Activated T-cell treated with anti-CD3 and anti-CD28 coated beads, Interleukin-2, amount 50 U/mL, for 4 hours (primary cell): Measurements from ENCODE around the gene CXCR1. TPM values are rescaled to one million over a fixed set of nuclear protein-coding genes. Genes with fewer than 3 reads are reported as not detected.
"Not testable (repeated sequence)": the region's sequence is repeated elsewhere in the genome, so short reads cannot be mapped to it uniquely, and the experiment has no call there.

Experiments
- ATAC-seq, 2 donors: fragments of 200-7000 bp; cut with Tn5 transposase; one replicate each; pipeline ENCODE4 v1.10.0; 2021
- DNase-seq: peaks from one replicate; pipeline ENCODE4 v3.0.0-alpha.2; 2020
- H3K27me3 Mint-ChIP-seq: one replicate; pipeline ENCODE4 v1.8.0; 2021; ENCODE audit warnings: low read depth, mixed read lengths
- H3K36me3 Mint-ChIP-seq: one replicate; pipeline ENCODE4 v1.8.0; 2022; ENCODE audit warnings: mixed read lengths; ENCODE audit not compliant: insufficient read depth
- H3K4me1 Mint-ChIP-seq: one replicate; pipeline ENCODE4 v1.8.0; 2021; ENCODE audit warnings: low read depth, mixed read lengths
- H3K4me3 Mint-ChIP-seq: one replicate; pipeline ENCODE4 v1.8.0; 2021; ENCODE audit warnings: mild to moderate bottlenecking, moderate library complexity, mixed read lengths
- H3K9me3 Mint-ChIP-seq: one replicate; pipeline ENCODE4 v1.8.0; 2021; ENCODE audit warnings: mixed read lengths
- total RNA-seq, 3 donors: library from RNA; stranded (reverse); gene quantifications; one replicate each; pipeline ENCODE4 v1.2.1, GENCODE V29; 2021

CXCR1 gene
- total RNA-seq, 3 donors from 2014 or later, result not detected

DNA sequence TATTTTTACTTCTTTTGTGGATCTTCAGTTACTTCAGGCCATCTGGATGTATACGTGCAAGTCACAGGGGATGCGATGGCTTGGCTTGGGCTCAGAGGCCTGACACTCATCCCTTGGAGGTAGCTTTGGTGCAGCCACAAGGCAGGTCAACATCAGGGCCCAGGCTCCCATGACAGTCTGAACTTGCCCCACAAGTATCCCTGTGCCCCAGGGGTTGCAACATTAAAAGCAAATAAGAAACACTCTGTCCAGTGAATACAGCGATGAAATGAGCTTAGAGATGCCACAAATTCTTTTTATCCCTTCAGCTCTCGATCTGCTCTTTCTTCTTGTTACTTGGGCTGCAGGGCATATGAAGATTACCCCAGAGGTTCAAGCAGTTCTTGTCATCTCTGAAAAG lies 13.0 kb upstream of the CXCR1 start:
- no peaks in the 10 kb centered on the region for H3K36me3 Mint-ChIP-seq
- no peak overlapping the region for H3K4me3 Mint-ChIP-seq
- H3K9me3 Mint-ChIP-seq, result no peaks in the 10 kb centered on the region
- no peaks in the 10 kb centered on the region for H3K4me1 Mint-ChIP-seq
- H3K27me3 Mint-ChIP-seq, result peaks cover 4% of the 10 kb centered on the region
- no peak for ATAC-seq
- DNase-seq, result no peak

DNA sequence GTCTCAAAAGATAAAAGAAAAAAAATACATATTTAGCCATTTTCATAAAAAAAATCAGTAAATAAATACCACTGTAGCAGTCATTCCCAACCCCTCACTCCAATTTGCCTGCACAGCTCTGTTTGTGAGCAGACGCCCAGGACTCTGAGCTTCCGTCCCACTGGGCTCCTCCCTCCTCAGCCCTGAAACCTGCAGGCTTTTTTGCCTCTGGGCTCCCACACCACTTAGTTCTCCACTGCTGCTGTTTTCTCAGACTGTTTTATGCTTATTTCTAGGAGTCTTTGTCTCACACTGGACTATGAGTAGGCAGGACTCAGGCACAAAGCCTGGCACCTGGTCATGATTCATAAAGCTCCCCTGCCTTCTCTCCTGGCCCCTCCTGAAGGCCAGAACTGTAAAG lies 6.1 kb upstream of the CXCR1 start:
- Mint-ChIP-seq H3K4me3 (no peak overlapping the region), H3K36me3 (no peaks in the 10 kb centered on the region), H3K9me3 (no peaks in the 10 kb centered on the region), H3K27me3 (peaks cover 3% of the 10 kb centered on the region), H3K4me1 (peaks cover 12% of the 10 kb centered on the region)
- ATAC-seq (no peak), DNase-seq (no peak)

DNA sequence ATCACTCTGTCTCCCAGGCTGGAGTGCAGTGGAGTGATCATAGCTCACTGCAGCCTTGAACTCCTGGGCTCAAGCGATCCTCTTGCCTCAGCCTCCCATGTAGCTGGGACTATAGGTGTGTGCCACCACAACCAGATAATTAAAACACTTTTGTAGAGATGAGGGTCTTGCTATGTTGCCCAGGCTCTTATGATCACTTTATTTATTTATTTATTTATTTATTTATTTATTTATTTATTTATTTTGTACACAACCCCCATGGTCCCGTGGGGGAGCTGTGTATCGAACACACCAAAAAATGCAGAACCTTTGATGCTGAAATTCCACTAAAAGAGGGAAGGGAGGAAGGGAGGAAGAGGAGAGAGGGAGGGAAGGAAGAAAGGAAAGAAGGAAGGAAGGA lies 5.0 kb upstream of the CXCR1 start:
- H3K9me3 Mint-ChIP-seq, ATAC-seq, DNase-seq, H3K4me3 Mint-ChIP-seq, H3K27me3 Mint-ChIP-seq, H3K36me3 Mint-ChIP-seq: not testable (repeated sequence)
- H3K4me1 Mint-ChIP-seq, result peaks cover 23% of the 10 kb centered on the region

DNA sequence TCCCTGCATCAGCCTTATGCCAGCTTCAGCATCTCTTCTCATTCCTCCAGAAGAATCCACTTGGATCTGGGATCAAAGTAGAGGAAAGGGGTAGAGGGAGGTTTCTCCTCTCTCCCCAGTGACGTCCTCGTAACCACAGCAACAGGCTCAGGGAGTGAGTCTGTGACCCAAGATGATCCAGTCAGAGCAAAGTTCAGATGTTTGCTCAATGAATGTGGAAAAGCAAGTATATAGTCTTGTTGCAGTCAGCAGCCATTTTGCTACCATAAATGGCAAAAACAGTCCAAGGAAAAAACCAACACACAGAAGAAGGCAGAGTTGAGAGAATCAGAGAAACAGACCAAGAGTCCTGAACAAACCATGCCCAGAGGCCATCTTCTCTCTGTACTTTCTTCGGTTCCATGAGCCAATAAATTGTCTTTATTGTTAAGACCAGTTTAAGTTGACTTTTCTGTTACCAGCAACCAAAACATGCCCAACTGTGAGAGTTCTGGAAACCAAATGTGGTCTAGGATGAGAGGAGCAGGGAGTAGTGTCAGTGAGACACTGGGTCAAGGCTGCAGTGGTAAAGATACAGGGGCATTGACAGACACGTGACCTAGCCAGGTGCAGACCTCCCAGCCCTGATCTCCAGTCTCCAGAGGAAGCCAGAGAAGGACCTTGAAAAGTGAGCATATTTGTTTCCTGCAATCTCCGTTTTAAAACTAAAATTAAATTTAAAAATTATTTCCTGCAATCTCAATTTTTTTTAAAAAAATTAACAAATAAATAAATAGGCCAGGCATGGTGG lies 3.2 kb upstream of the CXCR1 start:
- no peak for ATAC-seq
- peaks cover 31% of the 10 kb centered on the region for H3K4me1 Mint-ChIP-seq

DNA sequence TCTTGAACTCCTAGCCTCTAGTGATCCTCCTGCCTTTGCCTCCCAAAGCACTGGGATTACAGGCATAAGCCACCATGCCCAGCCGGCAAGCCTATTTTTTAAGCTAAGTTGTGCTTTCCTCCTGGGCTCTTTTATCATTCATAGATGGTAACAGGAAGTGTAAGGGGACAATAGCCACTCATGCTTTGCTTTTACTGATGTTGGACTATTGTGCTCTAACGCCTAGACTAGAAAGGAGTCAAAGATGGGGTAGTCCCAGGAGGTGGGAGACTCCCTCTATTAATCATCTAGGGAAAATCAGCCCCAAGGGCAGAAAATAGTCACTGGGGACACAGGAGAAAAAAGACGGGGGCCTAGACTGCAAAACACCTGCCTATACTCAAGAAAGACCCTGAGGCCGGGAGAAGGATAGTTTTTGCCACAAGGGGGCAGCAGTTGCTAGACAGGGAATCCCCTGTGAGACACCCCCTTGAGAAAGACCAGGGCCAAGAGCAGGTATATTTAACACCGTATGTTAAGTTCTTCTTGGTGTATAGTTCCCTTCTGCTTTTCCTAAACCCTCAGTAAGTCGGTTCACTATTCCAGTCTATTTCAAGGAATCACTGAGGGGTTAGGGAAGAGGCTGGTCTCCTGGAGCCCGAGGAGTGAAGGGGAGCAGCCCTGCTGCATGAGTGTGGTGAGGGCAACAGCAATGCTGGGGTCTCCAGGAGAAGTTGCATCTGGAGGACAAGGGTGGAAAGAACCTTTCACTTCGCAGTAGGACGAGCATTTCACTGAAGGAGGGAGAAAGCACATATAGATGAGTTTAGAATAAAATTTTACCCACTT lies 2.1 kb upstream of the CXCR1 start:
- peak; percentile 72 to 76 for ATAC-seq
- Mint-ChIP-seq H3K4me3 (no peak overlapping the region), H3K27me3 (peaks cover 3% of the 10 kb centered on the region), H3K9me3 (no peaks in the 10 kb centered on the region), H3K4me1 (peaks cover 31% of the 10 kb centered on the region), H3K36me3 (no peaks in the 10 kb centered on the region)
- peak; percentile 70 for DNase-seq

More for the DNA sequence above, 3.2 kb upstream of the CXCR1 start:
- Mint-ChIP-seq H3K9me3 (no peaks in the 10 kb centered on the region), H3K4me3 (no peak overlapping the region), H3K27me3 (peaks cover 3% of the 10 kb centered on the region), H3K36me3 (no peaks in the 10 kb centered on the region)
- no peak for DNase-seq

DNA sequence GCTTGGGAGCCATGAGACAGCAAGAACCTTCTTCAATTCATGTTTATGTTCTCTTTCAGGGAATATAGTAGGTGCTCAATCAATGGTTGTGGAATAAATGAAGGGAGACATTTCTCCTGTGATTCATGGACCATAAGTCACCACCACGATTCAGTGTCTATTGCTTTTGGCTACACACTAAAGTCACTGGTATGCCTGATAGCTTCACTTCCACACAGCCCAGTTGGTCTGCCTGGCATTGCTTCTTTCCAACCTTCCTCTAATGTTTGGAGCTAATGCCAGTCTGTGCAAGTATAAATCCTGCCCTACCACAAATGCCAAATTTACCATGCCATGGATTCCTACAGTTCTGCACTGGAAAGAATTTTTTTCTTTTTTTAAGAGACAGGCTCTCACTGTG lies 1.3 kb upstream of the CXCR1 start:
- Mint-ChIP-seq H3K9me3 (no peaks in the 10 kb centered on the region), H3K36me3 (no peaks in the 10 kb centered on the region), H3K4me1 (peaks cover 31% of the 10 kb centered on the region), H3K4me3 (no peak overlapping the region), H3K27me3 (peaks cover 2% of the 10 kb centered on the region)
- ATAC-seq (no peak), DNase-seq (no peak)

DNA sequence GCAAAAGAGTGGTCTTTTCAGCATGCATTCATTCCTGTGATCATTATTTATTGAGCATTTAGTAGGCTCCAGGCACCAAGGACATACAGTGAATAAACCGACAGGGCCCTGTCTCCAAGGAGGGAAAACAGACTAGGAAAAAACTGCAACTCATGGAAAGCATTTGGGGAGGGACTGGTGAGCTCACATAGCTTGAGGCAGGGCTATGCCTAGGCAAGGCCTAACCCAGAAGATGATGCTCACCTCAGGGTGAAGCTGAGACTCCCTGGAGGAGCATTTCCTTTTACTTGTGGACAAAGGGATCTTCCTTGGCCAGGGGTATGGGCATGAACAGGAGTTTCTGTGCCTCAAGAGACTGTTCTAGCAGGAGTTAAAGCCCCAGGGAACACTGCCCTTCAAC lies 3.9 kb downstream of the CXCR1 start:
- Mint-ChIP-seq H3K4me1 (peaks cover 18% of the 10 kb centered on the region), H3K9me3 (no peaks in the 10 kb centered on the region)
- no peak for ATAC-seq

DNA sequence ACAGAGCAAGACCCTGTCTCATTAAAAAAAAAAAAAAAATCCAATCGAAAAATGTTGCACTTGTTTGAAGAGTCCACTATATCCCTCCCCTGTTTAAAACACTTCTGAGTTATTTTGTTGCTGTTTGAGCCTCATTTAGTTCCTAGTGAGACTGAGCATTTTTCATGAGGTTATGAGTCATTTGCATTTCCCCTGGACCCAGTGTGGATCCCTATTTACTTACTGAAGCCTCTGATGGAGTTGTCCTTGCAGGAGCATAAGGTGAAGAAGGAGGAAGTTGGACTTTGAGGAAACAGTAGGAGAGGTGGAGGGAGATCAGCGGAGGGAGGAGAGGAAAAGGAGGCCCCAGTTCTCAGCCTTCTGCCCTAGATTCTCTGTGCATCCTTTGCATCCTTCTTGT lies 5.1 kb downstream of the CXCR1 start:
- Mint-ChIP-seq H3K4me1 (peaks cover 7% of the 10 kb centered on the region), H3K9me3 (no peaks in the 10 kb centered on the region), H3K4me3 (no peak overlapping the region), H3K27me3 (peaks cover 3% of the 10 kb centered on the region), H3K36me3 (no peaks in the 10 kb centered on the region)
- ATAC-seq (no peak), DNase-seq (no peak)

More for the DNA sequence above, 3.9 kb downstream of the CXCR1 start:
- DNase-seq, result no peak
- H3K27me3 Mint-ChIP-seq, result peaks cover 3% of the 10 kb centered on the region
- no peak overlapping the region for H3K4me3 Mint-ChIP-seq
- no peaks in the 10 kb centered on the region for H3K36me3 Mint-ChIP-seq

DNA sequence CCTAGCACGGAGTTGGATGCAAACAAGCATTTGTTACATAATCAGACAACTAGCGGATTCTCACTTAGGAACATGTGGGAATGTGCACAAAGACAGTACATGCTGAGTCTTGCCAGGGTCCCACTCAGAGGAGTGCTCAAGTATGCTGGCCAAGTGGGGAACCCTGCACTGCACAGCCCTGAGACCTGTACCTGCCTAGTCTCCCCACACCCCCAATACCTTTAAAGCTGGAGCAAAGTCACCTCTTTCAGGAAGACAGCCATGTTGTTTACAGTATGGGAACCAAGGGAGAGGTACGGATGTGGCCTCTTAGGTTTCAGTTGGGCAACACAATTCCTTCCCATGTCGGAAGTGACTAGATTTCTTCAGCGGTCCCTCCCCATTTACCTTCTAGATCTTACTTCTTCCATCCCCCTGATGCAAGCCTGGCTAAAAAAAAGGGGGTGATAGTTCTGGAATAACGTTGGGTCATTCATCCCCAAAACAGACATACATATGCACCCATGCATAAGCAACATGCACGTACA lies 10.7 kb downstream of the CXCR1 start:
- Mint-ChIP-seq H3K4me1 (no peaks in the 10 kb centered on the region), H3K36me3 (no peaks in the 10 kb centered on the region), H3K9me3 (no peaks in the 10 kb centered on the region), H3K27me3 (peaks cover 7% of the 10 kb centered on the region), H3K4me3 (no peak overlapping the region)
- DNase-seq (no peak), ATAC-seq (no peak)

DNA sequence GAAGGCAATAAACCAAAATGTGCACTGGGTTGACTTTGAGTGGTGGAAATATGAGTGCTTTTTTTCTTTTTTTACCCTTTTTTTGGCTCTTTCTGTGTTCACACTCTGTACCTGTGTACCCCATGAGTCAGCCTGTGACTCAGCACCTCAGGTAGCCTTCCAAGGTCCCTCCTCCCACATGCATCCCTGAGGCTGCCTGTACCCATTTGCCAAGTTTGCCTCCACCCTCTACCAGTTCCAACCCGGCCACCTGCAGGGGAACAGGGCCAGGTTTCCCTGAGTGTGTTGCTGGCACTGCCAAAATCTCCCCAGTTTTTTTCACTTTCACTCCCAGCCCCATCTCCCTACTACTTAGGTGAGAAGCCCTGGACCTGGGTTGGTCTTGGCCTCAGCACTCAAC lies 14.0 kb downstream of the CXCR1 start:
- H3K4me3 Mint-ChIP-seq, result no peak overlapping the region
- H3K9me3 Mint-ChIP-seq, result no peaks in the 10 kb centered on the region
- H3K4me1 Mint-ChIP-seq, result no peaks in the 10 kb centered on the region
- H3K27me3 Mint-ChIP-seq, result peaks cover 8% of the 10 kb centered on the region
- DNase-seq (no peak), ATAC-seq (no peak)
- H3K36me3 Mint-ChIP-seq, result no peaks in the 10 kb centered on the region

DNA sequence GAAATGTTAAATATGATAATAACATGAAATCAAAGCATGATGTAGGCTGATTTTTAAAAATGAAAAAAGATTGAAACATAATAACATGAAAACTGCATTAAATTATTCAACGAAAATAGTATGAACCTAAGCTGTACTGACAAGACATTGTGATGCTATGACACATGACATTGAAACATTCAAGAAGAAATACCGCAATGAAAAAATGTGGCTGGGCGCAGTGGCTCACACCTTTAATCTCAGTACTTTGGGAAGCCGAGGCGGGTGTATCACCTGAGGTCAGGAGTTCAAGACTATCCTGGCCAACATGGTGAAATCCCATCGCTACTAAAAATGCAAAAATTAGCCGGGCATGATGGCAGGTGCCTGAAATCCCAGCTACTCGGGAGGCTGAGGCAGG lies 14.6 kb downstream of the CXCR1 start:
- H3K4me1 Mint-ChIP-seq, result no peaks in the 10 kb centered on the region
- ATAC-seq (no peak), DNase-seq (no peak)
- H3K9me3 Mint-ChIP-seq, result no peaks in the 10 kb centered on the region
- no peak overlapping the region for H3K4me3 Mint-ChIP-seq
- no peaks in the 10 kb centered on the region for H3K36me3 Mint-ChIP-seq
- H3K27me3 Mint-ChIP-seq, result peaks cover 8% of the 10 kb centered on the region

DNA sequence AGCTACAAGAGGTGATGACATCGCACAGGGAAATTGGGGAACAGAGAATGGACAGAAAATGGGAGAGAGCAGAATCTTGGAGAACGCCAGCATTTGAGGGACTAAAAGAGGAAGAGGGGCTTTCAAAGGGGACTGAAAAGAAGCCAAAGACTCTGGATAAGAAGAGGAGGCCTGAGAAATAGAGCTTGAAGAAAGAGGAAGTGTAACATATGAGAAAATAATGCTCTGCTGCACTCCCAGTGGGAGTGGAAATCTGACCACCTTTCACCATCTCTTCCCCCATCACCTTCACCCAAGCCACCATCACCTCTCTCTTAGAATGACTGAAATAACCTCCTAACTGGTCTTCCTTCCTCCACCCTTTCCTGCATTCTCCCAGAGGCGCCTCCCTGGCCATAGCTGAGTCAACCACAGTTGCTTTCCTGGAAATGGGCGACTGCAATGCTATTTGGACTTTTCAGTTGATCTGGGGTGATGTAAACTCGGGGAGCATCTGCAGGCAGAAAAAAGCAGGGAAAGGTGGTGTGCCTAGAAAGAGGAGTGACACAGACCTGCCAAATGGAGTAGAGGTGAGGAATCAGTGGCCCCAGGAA lies 16.8 kb downstream of the CXCR1 start:
- DNase-seq (no peak), ATAC-seq (no peak)
- Mint-ChIP-seq H3K9me3 (no peaks in the 10 kb centered on the region), H3K4me1 (no peaks in the 10 kb centered on the region), H3K4me3 (no peak overlapping the region), H3K27me3 (peaks cover 4% of the 10 kb centered on the region), H3K36me3 (no peaks in the 10 kb centered on the region)

DNA sequence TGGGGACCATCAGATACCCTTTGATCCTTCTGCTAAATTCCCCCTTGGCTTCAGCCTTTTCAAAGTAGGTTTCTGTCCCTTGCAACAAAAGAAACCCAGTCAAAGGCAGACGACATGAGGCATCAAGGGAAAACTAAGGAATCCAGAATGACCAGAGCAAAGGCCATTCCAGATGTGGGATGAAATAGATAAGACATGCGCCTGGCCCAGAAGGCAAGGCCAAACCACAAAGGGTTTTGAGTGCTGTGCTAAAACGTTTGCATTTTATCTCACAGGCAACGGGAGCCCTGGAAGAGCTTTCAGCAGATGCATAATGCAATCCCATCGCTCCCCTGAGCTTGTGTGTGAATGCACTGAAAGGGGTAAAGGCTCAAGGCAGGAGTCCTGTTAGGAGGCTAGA lies 17.7 kb downstream of the CXCR1 start:
- H3K36me3 Mint-ChIP-seq, result no peaks in the 10 kb centered on the region
- H3K9me3 Mint-ChIP-seq, result no peaks in the 10 kb centered on the region
- ATAC-seq (no peak), DNase-seq (no peak)
- H3K4me3 Mint-ChIP-seq, result no peak overlapping the region
- no peaks in the 10 kb centered on the region for H3K4me1 Mint-ChIP-seq
- peaks cover 4% of the 10 kb centered on the region for H3K27me3 Mint-ChIP-seq

DNA sequence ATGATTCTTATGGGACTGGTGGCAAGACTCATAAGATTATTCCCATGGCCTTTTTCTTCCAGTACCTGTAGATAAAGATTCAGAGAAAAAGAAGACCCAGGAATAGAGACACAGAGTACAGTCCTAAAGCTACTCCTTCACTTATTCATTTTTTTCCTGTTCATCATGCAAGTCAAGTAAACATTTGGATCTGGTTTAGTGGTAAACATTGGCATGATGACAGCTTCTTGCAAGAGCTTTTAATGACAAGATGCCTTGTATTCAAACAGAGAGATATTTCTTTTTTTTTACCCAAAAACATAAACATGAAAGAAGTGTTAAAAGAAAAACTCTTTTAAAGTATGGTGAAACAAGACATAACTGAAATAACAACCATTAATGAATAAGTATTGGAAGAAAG lies 20.7 kb downstream of the CXCR1 start:
- no peak overlapping the region for H3K4me3 Mint-ChIP-seq
- no peaks in the 10 kb centered on the region for H3K4me1 Mint-ChIP-seq
- no peaks in the 10 kb centered on the region for H3K9me3 Mint-ChIP-seq
- no peak for ATAC-seq
- DNase-seq, result no peak
- H3K27me3 Mint-ChIP-seq, result peaks cover 8% of the 10 kb centered on the region
- no peaks in the 10 kb centered on the region for H3K36me3 Mint-ChIP-seq
